Muscle of leg (tissue), 11 donors: ENCODE measurements around the gene KIF1C. TPM values are rescaled to one million over a fixed set of nuclear protein-coding genes. Genes with fewer than 3 reads are reported as not detected.
"Not testable (repeated sequence)": the region's sequence is repeated elsewhere in the genome, so short reads cannot be mapped to it uniquely, and the experiment has no call there.

Experiments
- DNase-seq: peaks from one replicate; pipeline ENCODE4 v3.0.0; 2013
- H3K27ac ChIP-seq: one replicate; pipeline ENCODE4 v1.5.1; 2013; ENCODE audit warnings: mild to moderate bottlenecking, low read length, control low read depth
- H3K27me3 ChIP-seq: one replicate; pipeline ENCODE4 v1.6.1; 2013; ENCODE audit warnings: low read length; ENCODE audit not compliant: control insufficient read depth, insufficient read depth
- H3K36me3 ChIP-seq: one replicate; pipeline ENCODE4 v1.6.1; 2013; ENCODE audit warnings: low read length; ENCODE audit not compliant: control insufficient read depth, insufficient read depth
- H3K4me1 ChIP-seq: one replicate; pipeline ENCODE4 v1.6.1; 2013; ENCODE audit warnings: low read length; ENCODE audit not compliant: control insufficient read depth, insufficient read depth
- H3K4me3 ChIP-seq: one replicate; pipeline ENCODE4 v1.5.1; 2013; ENCODE audit warnings: low read length, control low read depth
- H3K9me3 ChIP-seq: replicated peaks from 2 replicates; pipeline ENCODE4 v1.6.1; 2013; ENCODE audit warnings: low read depth, low read length; ENCODE audit not compliant: control insufficient read depth
- WGBS: methylation state at CpG from one replicate; pipeline ENCODE4 v1.1.5; 2013; ENCODE audit warnings: missing lambda C conversion rate; ENCODE audit not compliant: insufficient coverage; 5-methylcytosine and 5-hydroxymethylcytosine counted together
- polyA plus RNA-seq, 8 donors: library from polyadenylated mRNA; unstranded; fragments of 120-200 nt; gene quantifications; one replicate each; pipeline versions ENCODE4 v1.2.1 to v1.2.3, GENCODE V29; 2013; ENCODE audit warnings: inconsistent platforms in 1 of 8, low replicate concordance in 1 of 8; ENCODE audit not compliant: insufficient read length in 8 of 8, insufficient read depth in 1 of 8
- total RNA-seq: library from RNA; stranded (reverse); fragments of 120-200 nt; gene quantifications from one replicate; pipeline ENCODE4 v1.2.4, GENCODE V29; 2013

KIF1C gene
- total and polyA plus RNA-seq, 9 donors: 57.0 to 103 (median 93.6) TPM

DNA sequence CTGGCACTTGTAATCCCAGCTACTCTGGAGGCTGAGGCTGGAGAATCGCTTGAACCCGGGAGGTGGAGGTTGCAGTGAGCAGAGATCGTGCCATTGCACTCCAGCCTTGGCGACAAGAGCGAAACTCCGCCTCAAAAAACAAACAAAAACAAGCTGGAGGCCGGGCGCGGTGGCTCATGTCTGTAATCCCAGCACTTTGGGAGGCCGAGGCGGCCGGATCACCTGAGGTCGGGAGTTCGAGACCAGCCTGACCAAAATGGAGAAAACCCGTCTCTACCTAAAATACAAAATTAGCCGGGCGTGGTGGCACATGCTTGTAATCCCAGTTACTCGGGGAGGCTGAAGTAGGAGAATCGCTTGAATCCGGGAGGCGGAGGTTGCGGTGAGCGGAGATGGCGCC, 79.5 kb downstream of the KIF1C start:
- H3K4me3 ChIP-seq: not testable (repeated sequence)
- 100% methylated on average over 11 of the region's 24 CpGs for WGBS

DNA sequence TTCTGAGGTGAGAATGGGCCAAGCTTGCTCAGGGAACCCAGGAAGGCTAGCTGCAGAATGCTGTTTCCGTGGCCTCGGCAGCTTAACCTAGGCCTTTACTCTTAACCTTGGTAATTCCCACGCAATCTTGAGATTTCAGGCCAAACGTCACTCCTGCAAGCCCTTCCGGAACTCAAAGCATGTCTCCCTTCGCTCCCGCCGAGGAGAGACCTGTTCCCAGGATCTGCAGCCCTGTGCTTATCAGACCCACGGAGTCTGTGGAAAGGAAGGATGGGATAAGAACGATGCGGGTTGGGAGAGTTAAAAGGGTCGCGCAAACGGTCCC, 80.0 kb downstream of the KIF1C start:
- H3K27ac ChIP-seq: peak overlapping the region; percentile 94
- peaks cover 11% of the 10 kb centered on the region for H3K4me1 ChIP-seq
- peaks cover 4% of the 10 kb centered on the region for H3K36me3 ChIP-seq
- H3K27me3 ChIP-seq: no peaks in the 10 kb centered on the region
- H3K9me3 ChIP-seq: peaks cover 2% of the 10 kb centered on the region
- no peak for DNase-seq
- H3K4me3 ChIP-seq: peak overlapping the region; percentile 89
- WGBS: 14% methylated on average over 13 of the region's 14 CpGs

More for the DNA sequence above, 79.5 kb downstream of the KIF1C start:
- H3K27me3 ChIP-seq, H3K36me3 ChIP-seq, H3K9me3 ChIP-seq, H3K27ac ChIP-seq, DNase-seq: not testable (repeated sequence)
- H3K4me1 ChIP-seq: peaks cover 11% of the 10 kb centered on the region

Other genes with a start within 250 kb of the KIF1C start
- gene TM4SF5, start 226.1 kb upstream of the KIF1C start, total RNA-seq: not detected
- 1 to 10 TPM in 1 of 8 donors, under 1 TPM in 1, not detected in 6; 0.36 to 2.2 TPM for gene TM4SF5, start 226.1 kb upstream of the KIF1C start, polyA plus RNA-seq
- gene VMO1, start 211.6 kb upstream of the KIF1C start, total RNA-seq: 8.2 TPM
- gene VMO1, start 211.6 kb upstream of the KIF1C start, polyA plus RNA-seq: 10 to 100 TPM in 1 of 8 donors, 1 to 10 TPM in 7; 3.0 to 12.7 (median 5.9) TPM
- gene GLTPD2, start 209.0 kb upstream of the KIF1C start, total RNA-seq: not detected
- 1 to 10 TPM in 2 of 8 donors, under 1 TPM in 6; 0.41 to 2.2 (median 0.84) TPM for gene GLTPD2, start 209.0 kb upstream of the KIF1C start, polyA plus RNA-seq
- 125 TPM for gene PSMB6, start 201.8 kb upstream of the KIF1C start, total RNA-seq
- gene PSMB6, start 201.8 kb upstream of the KIF1C start, polyA plus RNA-seq: 100 to 1,000 TPM in 7 of 8 donors, 10 to 100 TPM in 1; 99.0 to 110 (median 107) TPM
- gene PLD2, start 190.8 kb upstream of the KIF1C start, total RNA-seq: 22.2 TPM
- 10 to 100 TPM; 22.4 to 36.9 (median 28.2) TPM for gene PLD2, start 190.8 kb upstream of the KIF1C start, polyA plus RNA-seq
- gene MINK1, start 164.6 kb upstream of the KIF1C start, total RNA-seq: 11.8 TPM
- 10 to 100 TPM; 24.4 to 39.3 (median 31.3) TPM for gene MINK1, start 164.6 kb upstream of the KIF1C start, polyA plus RNA-seq
- 2.8 TPM for gene C17orf107, start 98.4 kb upstream of the KIF1C start, total RNA-seq
- 1 to 10 TPM in 6 of 8 donors, under 1 TPM in 2; 0.80 to 3.1 (median 1.4) TPM for gene C17orf107, start 98.4 kb upstream of the KIF1C start, polyA plus RNA-seq
- gene CHRNE, start 94.9 kb upstream of the KIF1C start, total RNA-seq: 1.5 TPM
- gene CHRNE, start 94.9 kb upstream of the KIF1C start, polyA plus RNA-seq: 1 to 10 TPM in 6 of 8 donors, under 1 TPM in 2; 0.53 to 2.5 (median 1.4) TPM
- 0.04 TPM for gene GP1BA, start 65.7 kb upstream of the KIF1C start, total RNA-seq
- gene GP1BA, start 65.7 kb upstream of the KIF1C start, polyA plus RNA-seq: 1 to 10 TPM in 4 of 8 donors, under 1 TPM in 4; 0.69 to 1.3 (median 0.93) TPM
- 39.8 TPM for gene SLC25A11, start 57.9 kb upstream of the KIF1C start, total RNA-seq
- 10 to 100 TPM; 51.3 to 60.3 (median 56.0) TPM for gene SLC25A11, start 57.9 kb upstream of the KIF1C start, polyA plus RNA-seq
- 34.6 TPM for gene RNF167, start 57.7 kb upstream of the KIF1C start, total RNA-seq
- gene RNF167, start 57.7 kb upstream of the KIF1C start, polyA plus RNA-seq: 10 to 100 TPM; 66.0 to 71.5 (median 69.6) TPM
- gene PFN1, start 49.4 kb upstream of the KIF1C start, total RNA-seq: 175 TPM
- 100 to 1,000 TPM; 413 to 498 (median 454) TPM for gene PFN1, start 49.4 kb upstream of the KIF1C start, polyA plus RNA-seq
- gene ENO3, start 46.8 kb upstream of the KIF1C start, total RNA-seq: 1,492 TPM
- 1,000 to 10,000 TPM in 6 of 8 donors, 100 to 1,000 TPM in 2; 815 to 2,459 (median 1,732) TPM for gene ENO3, start 46.8 kb upstream of the KIF1C start, polyA plus RNA-seq
- 77.7 TPM for gene SPAG7, start 30.1 kb upstream of the KIF1C start, total RNA-seq
- 100 to 1,000 TPM in 6 of 8 donors, 10 to 100 TPM in 2; 91.7 to 122 (median 103) TPM for gene SPAG7, start 30.1 kb upstream of the KIF1C start, polyA plus RNA-seq
- 4.4 TPM for gene CAMTA2, start 10.3 kb upstream of the KIF1C start, total RNA-seq
- 10 to 100 TPM; 15.8 to 25.2 (median 22.3) TPM for gene CAMTA2, start 10.3 kb upstream of the KIF1C start, polyA plus RNA-seq
- 0.93 TPM for gene INCA1, start 428 bp upstream of the KIF1C start, total RNA-seq
- gene INCA1, start 428 bp upstream of the KIF1C start, polyA plus RNA-seq: 1 to 10 TPM; 2.8 to 5.4 (median 4.0) TPM
- gene SLC52A1, start 37.5 kb downstream of the KIF1C start, total RNA-seq: 0.04 TPM
- under 1 TPM in 7 of 8 donors, not detected in 1; 0.07 to 0.31 (median 0.12) TPM for gene SLC52A1, start 37.5 kb downstream of the KIF1C start, polyA plus RNA-seq
- gene ZFP3, start 80.5 kb downstream of the KIF1C start, total RNA-seq: 6.3 TPM
- gene ZFP3, start 80.5 kb downstream of the KIF1C start, polyA plus RNA-seq: 10 to 100 TPM in 4 of 8 donors, 1 to 10 TPM in 4; 8.1 to 12.6 (median 10.4) TPM
- gene ZNF232, start 113.9 kb downstream of the KIF1C start, total RNA-seq: 12.1 TPM
- 10 to 100 TPM in 5 of 8 donors, 1 to 10 TPM in 3; 8.4 to 27.4 (median 10.3) TPM for gene ZNF232, start 113.9 kb downstream of the KIF1C start, polyA plus RNA-seq
- 11.3 TPM for gene USP6, start 118.1 kb downstream of the KIF1C start, total RNA-seq
- 10 to 100 TPM in 4 of 8 donors, 1 to 10 TPM in 4; 5.0 to 26.5 (median 11.7) TPM for gene USP6, start 118.1 kb downstream of the KIF1C start, polyA plus RNA-seq
- 15.2 TPM for gene ZNF594, start 193.9 kb downstream of the KIF1C start, total RNA-seq
- gene ZNF594, start 193.9 kb downstream of the KIF1C start, polyA plus RNA-seq: 10 to 100 TPM in 1 of 8 donors, 1 to 10 TPM in 7; 6.5 to 11.7 (median 8.4) TPM
- gene SCIMP, start 236.9 kb downstream of the KIF1C start, total RNA-seq: 0.89 TPM
- 1 to 10 TPM in 7 of 8 donors, under 1 TPM in 1; 0.93 to 1.9 (median 1.2) TPM for gene SCIMP, start 236.9 kb downstream of the KIF1C start, polyA plus RNA-seq